GDM1 (cell line): ENCODE results near the gene ADAMTS17.

Experiments used
- DNase-seq: peaks from one replicate; lab custom pipeline; 2025; lab: John Stamatoyannopoulos, UW

Gene ADAMTS17

DNA sequence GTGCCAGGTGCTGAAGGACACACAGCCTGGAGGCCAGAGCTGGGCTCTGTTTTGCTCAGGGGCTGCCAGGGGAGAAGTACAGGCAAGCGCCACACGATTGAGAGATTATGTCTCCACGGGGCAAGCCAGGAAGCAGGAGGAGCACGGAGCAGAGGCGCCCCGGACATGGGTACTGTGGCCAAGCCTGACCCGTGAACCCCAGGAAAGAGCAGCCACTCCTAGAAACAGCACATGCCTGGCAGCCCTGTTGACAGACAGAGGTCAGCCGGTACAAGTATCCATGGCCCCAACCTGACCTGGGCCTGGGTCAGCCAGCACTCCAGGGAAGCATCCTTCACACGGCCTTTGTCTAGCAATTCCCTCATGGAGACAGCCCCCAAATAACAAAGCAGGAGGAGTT is 89.4 kb downstream of the ADAMTS17 start:
- DNase-seq, result no peak

DNA sequence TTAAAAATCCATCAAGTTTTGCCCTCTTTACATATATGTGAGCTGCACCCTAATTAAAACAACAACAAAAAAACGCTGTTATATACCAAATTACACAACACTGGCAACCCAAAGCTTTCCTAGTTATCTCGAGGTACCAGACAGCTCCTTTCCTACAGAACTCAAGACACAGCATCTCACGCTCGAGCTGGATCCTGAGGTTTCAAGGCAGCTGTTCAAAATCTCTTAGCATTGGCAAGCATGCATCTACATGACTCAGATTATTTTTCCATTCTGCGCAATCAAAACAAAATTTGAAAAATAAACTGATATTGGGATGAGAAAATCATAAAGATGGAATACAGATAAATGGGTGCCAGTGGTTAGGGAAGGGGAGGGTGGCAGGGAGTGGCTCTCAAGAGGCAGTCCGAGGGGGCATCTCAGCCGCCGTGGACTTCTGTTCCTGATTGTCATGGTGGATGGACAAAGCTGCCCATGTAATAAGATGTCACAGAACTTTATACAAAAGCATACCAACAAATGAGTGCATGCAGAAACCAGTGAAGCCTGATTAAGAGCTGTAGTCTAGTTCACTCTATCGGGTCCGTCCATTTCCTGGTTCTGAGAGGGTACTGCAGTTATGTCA is 91.5 kb downstream of the ADAMTS17 start:
- no peak for DNase-seq

DNA sequence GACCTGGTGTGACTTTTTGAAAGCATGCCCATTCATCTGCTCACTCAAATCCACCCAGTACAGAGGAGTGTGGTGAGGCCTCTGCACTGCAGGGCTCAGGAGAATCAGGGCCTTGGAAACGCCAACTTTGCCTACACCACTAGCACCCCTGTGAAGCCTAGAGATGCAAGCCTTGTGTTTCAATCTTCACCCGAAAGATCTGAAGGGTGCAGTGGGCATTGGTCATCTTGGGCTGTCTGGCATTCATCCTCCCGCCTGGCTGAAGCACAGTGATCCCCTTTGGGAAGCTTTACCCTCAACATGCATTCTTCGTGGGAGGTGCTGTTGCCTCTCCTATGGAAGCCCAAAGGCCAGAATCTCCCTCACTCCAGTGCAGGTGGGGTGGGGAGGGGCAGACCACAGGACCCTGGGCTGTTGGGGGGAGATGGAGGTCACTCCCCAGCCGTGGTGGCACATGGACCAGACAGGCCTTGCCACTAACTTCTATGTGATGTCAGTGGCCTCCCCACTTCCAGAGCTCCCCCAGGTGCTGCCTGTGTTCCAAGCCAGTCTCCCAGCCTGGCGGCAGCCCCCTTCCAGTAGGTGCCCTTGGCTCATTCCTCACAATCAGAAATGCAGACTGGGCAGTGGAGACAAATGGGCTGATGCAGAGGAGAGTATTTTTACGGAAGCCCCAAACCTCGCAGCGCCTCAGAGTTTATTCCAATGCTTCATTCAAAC is 92.5 kb downstream of the ADAMTS17 start:
- no peak for DNase-seq

DNA sequence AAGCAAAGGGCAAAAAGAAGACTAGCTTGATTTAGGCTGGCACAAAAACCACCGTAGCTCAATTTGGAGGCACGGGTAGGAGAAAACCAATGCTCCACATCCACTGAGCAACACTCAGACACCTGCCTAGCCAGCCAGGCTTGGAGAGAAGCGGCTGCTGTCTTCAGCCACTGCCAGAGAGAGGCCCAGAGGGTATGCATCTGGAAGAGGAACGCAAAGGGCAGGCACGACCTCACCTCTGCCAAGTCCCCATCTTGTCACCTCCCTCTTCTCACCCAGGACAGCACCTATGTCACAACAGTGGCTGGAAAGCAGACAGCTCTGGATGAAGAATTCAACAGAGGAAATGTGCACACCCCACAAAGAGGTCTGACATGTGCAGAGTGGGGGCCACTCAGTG is 93.5 kb downstream of the ADAMTS17 start:
- no peak for DNase-seq

DNA sequence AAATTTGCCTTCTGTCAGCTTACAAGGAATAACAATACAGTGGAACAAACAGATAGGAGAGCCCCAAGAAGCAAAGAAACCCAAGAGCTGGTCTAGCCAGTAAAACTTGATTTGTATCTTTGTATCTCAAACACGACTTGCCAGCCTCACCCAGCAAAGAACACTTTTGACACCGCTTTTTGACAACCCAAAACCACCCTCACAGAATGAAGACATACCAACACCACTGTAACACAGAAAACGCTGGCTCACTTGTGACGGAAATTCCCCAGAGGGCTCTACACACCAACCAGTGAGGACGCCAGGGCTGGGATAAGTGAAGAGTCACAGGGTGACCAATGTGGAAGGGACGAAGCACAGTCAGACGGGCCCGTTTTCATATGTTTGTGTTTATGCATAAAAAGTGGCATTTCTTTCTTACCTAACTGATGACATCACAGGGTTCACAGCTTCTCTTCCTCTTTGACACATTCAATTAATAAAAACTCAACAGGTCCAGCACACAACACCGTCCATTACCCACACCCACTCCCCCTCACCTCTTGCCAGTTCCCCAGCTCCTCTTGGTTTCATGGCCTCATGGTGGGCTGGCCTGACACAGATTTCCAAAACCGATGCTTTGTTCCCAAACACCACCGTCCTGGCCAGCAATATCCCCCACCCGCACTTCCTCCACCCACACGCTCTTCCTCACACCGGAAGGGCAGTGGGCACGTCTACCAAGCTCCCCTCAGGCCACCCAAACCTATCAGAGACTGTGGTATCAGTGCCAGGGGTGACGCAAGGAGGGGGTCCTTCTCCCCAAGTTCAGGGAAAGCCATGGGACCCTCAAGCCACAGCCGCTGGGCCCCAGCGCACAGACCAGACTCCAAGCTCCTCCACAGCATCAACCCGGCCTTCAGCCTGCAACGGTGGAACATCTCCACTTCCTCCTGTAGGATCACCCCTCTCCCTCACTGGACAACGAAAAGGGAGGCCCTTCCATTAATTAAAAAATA is 94.2 kb downstream of the ADAMTS17 start:
- DNase-seq, result no peak

DNA sequence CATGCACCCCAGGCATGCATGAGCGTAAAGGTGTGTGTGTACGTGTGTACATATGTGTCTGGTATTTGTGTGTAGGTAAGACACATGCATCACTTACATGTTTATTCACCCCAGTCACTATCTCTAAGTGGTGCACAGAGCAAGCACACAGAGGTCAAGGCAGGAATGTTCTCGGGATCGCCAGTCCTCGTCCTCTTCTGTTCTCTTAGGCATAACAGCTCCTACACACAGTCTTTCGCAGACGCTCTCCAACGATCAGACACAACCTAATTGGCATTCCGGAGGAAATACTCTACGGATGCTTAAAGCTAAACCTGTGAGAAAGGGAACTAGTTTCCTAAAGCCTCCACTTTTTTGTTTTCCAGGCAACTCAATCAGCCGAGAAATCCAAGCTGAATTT is 95.9 kb downstream of the ADAMTS17 start:
- no peak for DNase-seq

DNA sequence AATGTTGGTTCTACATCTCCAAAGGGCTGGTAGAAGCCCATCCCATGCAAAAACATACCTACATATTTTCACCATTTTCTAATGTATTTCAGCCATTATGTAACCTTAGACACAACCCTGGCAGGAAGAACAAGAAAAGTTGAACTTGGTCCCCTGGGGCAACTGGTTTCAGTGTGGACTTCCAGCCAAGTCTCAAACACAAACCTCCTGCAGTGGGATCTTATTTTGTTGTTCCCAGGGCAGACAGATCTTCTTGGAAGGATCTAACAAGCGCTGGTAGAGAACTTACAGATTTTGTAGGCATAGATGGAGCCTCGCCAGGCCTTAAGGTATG is 96.3 kb downstream of the ADAMTS17 start:
- DNase-seq, result no peak

DNA sequence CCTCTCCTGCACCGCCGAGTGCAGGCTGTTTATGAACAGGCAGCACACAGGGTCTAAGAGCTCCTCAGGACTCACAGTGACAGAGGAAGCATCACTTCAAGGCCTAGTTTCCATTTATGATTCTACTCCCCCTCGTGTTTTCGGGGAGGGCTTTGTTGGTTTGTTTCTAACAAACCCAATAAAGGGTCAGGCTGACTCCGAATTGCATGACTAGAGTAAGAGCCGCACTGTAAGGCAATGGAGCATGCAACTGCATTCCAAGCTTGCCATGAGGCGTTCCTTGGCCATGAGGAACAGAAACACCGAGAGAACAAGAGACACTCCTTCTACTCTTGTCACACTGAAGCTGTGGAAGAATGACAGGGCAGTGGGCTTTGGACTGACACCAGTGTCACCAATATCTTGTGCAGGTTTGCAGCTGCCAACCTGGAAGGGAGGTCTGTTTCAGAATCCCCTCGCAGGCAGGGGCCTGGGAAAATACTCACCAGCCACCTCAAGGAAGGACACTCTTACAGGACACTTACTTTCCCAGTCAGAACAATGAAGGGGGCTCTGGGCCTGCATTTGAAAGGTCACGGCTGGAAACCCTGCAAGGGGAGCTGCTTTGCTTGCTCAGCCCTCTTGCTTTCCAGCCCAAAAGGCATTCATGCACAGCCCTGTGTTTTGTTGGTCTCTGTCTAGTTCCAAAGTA is 96.8 kb downstream of the ADAMTS17 start:
- no peak for DNase-seq

DNA sequence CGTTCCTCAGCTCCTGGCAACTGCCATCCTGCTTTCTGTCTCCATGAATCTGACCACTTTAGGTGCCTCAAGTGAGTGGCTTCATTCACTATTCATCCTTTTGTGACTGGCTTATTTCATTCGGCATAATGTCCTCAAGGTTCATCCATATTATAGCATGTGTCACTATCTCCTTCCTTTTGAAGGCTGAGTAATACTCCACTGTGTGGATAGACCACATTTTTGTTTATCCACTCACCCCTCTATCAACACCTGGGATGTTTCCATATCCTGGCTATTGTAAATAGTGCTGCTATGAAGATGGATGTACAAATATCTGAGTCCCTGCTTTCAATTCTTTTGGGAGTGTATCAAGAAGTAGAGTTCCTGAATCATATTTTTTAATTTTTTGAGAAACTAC is 98.8 kb downstream of the ADAMTS17 start:
- DNase-seq, result no peak

DNA sequence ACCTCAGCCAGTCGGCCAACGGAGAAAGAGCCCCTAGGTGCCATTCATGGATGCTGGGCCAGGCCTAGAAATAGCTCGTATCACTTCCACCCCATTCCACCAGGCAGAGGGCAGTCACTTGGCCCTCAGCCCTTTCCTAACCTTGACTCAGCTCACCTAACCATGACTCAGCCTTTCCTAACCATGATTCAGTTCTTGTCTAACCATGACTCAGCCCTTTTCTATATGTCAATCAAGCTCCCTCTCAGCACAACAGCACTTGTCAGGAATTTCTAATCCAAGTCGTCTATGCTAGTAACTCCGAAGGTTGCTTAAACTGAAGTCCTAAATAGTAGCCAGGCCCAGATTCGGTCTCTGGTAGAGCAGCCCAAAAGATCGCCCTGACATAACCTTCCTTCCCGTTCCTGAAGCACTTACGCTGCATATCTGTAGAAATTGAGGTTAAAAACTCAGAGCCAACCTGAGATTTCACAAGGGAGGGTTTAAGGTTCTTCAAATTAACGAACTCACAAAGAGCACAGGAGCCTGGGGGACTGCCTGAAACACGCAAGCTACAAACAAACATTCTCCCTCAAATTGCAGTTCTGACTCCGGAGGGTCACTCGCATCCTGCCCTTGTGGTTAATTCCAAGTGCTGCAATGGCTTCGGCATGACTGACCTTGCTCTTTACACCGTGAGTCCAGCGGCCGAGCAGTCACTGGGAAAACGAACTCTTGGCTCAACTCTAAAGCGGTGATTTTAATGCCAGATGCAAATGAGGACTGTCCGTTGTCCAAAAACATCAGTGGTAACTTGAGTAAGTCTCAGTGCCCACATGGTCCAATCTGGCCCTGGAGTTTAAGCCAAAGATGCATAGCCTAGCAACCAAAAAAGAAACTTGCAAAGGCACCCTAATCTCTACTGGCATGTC is 99.9 kb downstream of the ADAMTS17 start:
- no peak for DNase-seq

DNA sequence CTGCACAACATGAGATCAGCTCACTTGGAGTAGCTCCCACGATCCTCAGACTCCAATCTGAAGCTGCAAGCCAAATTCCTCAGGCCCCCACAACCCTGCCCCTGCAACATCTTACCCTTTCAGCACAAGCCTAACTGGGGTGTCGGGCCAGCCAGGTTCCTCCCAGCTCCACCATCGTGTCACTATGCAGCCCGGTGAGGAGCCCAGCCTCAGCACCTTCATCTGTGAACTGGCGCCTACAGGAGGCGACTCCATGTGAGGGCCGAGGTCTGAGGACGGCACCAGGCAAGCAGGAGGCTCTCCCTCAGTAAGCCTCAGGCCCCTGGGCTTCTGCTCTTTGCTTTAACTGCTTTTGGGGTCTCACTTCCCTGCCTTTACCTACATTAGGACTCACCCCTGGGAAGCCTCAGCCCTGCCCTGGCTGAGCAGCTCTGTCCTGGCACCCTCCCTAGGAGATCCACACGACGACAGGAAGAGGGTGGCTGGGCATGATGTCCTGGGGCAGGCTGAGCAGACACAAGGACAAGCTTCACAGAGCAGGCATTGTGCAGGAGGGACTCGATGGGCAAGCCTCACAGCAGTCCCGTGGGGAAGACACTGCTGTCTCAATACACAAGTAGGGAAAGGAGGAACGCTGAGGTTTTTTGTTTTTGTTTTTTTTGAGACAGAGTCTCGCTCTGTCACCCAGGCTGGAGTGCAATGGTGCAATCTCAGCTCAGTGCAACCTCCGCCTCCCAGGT is 104.6 kb downstream of the ADAMTS17 start:
- DNase-seq, result no peak

DNA sequence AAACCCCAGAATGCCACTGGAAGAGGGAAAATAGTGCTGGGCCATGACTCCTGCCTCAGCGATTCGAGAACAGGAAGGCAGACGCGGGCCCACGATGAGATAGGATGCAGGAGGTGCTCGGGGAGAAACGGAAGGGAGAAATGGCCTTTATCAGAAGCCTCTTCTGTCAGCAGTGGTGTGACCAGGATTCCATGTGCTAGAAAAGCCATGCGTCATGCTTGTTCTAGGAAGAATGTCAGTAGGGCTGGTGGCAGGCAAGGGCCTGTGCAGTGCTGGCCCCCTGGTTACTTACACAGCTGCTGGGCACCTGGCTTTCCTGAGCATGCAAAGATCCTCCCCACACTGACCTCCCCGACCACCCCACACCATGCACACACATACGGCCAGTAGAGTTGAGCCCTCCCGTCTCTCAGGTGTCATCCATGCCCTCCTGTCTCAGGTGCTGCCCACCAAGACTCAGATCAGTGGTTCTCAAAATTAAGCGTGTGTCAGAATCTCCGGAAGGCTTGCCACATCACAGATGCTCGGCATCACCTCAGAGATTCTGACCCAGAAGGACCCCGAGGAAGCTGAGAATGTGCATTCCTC is 106.7 kb downstream of the ADAMTS17 start:
- no peak for DNase-seq

DNA sequence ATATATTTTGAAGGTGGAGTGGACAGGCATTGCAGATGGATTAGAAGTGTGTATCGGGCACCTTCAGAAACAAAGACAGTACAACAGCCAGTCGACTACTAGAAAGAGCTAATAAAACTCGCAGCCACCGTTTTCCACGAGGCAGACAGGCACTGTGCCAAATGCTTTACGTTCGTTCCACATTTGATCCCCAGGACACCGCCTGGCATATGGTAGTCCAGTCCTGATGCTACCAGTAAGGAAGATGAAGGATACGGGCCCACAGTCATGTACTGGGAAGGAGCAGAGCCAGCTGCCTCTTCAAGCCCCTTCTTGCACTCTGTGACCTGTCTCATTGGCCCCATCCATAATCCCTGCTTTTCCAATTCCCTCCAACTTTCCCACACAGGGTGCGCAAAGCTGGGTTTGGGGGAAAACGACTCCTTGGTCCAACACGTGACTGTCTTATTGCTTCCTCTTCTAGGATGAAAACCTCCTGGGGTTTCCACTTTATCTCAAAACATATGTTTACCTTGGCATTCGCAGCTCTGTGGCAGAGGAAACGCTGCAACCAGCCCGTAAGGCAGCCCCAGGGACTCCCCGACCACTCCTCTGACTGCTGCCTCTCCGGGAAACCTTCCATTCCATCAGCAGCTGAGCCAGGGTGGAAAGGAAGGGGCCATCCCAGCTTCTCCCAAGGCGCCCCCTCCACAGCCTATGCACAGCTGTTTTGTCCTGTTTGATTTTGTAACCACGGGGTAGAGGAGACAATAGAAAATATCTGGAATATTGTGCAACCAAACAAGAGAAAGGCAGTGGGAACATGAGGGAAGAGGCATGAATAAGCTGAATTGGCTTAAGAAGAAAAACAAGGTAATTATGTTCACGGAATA is 107.4 kb downstream of the ADAMTS17 start:
- DNase-seq, result no peak

DNA sequence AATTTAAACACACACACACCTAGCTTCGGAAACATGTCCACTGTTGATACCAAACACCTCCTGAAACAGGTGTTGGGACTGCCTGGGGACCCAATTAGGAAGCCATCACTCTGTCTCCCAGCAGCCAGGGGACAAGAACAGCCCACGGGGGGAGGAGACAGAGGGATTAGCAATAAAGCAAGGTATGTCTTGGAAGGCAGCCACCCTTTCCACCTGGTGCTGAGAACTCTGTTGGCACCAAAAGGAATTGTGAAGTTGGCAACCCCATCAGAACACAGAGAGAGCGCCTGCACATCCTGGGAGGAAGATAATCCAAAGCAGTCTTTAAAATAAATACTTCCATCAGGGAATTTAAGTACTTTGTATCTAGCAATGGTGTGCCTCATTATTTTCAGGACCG is 111.0 kb downstream of the ADAMTS17 start:
- no peak for DNase-seq

DNA sequence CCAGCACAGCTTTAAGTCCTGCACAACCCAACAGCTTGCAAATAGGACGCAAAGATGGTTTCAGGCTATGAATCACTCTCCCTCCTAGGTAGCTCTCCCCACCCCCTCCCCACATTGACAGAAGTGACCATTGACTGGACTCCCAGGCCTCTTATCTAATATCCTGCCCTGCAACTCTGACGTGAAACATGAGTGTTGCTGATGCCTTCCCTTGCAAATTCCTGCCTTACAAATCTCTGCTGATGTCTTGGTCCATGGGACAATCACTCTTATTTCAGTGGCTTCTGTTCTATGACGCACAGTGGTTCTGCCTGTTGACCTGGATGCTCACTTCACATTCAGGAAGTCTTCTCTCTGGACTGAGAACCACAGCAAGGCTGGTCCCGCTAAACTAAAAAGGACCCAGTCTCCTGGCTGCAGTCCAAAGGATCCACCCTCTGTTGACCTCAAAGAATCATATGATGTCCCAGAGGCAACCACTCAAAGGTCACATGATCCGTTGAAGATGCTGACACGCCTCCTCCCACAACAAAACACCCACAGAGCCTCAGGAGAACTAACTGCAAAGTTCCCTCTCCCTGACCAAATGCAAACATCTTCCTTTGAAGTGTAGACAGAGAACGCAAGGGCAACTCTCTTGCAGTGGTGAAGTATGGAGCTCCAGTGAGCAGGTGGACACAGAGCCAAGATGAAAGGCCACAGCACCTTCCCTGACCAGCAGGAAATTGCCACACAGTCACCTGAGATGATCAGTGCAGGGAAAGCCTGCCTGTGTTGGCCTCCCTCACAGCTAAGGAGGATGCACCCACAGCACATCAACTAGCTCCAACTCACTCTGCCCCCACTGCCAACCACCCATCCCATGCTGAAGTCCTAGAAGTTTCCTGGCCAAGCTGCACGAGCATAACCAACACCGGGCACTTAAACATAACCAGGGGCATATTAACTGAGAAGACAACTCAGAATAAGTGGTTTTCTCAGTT is 112.3 kb downstream of the ADAMTS17 start:
- DNase-seq, result no peak

DNA sequence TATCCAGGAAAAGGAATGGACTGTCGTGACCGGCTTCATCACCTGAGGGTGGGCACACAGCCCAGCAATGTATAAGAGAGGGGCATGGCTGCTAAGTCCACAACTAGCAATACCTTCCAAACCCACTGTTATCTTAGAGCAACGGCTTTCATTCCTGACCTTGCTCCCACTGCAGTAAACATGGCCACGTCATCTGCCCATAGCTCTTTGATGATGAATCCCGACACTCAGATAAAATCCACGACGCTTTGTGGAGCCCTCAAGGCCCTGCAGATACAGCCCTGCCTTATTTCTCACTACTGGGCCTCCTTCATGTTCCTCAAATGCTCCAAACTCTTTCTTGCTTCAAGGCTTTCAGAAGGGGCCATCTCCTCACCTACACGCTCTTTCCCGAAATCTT is 114.0 kb downstream of the ADAMTS17 start:
- no peak for DNase-seq

DNA sequence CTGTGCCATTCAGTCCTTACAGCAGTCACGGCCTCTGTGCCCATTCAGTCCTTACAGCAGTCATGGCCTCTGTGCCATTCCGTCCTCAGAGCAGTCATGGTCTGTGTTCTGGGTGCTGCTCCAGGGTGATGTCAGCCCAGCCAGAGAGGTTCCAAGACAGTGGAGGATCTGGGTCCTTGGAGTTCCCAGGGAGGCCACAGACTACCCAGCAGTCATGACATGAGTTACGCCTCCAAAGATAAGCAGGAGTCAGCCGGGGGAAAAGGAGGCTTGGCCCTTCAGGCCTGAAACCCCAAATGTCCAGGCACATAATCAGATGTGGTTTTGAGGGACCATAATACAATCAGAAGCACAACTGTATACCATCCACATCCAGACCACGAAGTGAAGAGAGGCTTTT is 115.7 kb downstream of the ADAMTS17 start:
- no peak for DNase-seq
